Omental fat pad (tissue), 4 donors: Measurements from ENCODE around the gene CSF3. TPM values are rescaled to one million over a fixed set of nuclear protein-coding genes. Genes with fewer than 3 reads are reported as not detected.

Source experiments
- ATAC-seq: fragments of 150-250 bp; one replicate; pipeline ENCODE4 v1.9.1; 2016; ENCODE audit warnings: mild to moderate bottlenecking, moderate library complexity; ENCODE audit not compliant: low FRiP score
- DNase-seq: peaks from one replicate; pipeline ENCODE4 v3.0.0-alpha.2; 2019; ENCODE audit warnings: low spot score
- total RNA-seq, 4 donors: library from RNA; depleted of rRNA; stranded (reverse); fragments of >200 nt; gene quantifications; one replicate each; pipeline ENCODE4 v1.1.0, GENCODE V29; 2016
- TF ChIP-seq, protein P1 (sequence below), 3 donors: fragments of 450-650 bp; IDR thresholded peaks; one replicate each; pipeline ENCODE4 v1.5.1; 2016 to 2017; ENCODE audit warnings: antibody characterized with exemption in 3 of 3, mild to moderate bottlenecking in 3 of 3, moderate library complexity in 2 of 3

Gene CSF3
- total RNA-seq, 4 donors from 2014 or later = 51.8 to 75.2 TPM; not detected in 2

DNA sequence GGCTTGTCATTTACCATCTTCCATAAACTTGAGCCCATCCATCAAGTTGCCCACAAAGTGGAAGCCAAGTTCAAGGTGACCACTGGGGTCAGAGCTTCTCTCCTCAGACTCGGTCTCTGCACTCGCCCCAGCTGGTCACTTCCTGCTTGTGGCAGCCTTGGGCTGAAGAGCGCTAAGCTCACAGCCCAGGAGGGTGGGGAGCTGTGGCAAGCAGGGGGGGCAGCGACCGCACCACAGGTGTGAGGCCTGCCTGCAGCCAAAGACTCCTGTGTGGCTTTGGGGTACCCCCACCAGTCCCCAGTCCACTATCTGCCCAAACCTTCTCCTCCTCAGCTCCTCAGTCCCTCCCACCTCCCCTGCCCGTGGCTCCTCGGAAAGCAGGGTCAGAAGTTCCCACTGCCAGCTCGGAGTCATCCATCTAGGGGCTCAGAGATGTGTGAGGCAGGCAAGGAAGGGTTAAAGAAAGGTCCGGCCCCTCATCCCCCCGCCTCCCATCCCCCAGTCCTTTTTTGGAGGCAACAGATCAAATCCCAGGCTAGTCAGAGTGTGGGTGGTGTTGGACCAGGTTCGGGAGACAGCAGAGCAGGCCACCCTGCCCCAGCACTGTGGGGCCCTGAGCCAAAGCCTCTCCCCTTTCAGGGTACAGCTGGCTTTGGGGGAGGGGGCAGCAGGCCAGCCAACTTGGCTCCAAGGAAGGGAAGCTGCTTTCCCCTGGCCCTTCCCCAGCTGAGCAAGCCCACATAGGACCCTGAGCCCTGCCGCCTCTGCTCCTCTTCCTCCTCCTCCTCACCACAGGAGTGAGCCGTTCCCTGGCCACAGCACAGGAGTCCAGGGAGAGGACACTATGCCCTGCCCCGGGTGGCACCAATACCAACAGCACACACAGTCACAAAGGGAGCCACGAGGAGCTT, 3.2 kb downstream of the CSF3 start:
- DNase-seq = no peak
- TF ChIP-seq, protein P1, sequence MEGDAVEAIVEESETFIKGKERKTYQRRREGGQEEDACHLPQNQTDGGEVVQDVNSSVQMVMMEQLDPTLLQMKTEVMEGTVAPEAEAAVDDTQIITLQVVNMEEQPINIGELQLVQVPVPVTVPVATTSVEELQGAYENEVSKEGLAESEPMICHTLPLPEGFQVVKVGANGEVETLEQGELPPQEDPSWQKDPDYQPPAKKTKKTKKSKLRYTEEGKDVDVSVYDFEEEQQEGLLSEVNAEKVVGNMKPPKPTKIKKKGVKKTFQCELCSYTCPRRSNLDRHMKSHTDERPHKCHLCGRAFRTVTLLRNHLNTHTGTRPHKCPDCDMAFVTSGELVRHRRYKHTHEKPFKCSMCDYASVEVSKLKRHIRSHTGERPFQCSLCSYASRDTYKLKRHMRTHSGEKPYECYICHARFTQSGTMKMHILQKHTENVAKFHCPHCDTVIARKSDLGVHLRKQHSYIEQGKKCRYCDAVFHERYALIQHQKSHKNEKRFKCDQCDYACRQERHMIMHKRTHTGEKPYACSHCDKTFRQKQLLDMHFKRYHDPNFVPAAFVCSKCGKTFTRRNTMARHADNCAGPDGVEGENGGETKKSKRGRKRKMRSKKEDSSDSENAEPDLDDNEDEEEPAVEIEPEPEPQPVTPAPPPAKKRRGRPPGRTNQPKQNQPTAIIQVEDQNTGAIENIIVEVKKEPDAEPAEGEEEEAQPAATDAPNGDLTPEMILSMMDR (IDR thresholded peaks at IDR 0.05) = no peak
- ATAC-seq = no peak

DNA sequence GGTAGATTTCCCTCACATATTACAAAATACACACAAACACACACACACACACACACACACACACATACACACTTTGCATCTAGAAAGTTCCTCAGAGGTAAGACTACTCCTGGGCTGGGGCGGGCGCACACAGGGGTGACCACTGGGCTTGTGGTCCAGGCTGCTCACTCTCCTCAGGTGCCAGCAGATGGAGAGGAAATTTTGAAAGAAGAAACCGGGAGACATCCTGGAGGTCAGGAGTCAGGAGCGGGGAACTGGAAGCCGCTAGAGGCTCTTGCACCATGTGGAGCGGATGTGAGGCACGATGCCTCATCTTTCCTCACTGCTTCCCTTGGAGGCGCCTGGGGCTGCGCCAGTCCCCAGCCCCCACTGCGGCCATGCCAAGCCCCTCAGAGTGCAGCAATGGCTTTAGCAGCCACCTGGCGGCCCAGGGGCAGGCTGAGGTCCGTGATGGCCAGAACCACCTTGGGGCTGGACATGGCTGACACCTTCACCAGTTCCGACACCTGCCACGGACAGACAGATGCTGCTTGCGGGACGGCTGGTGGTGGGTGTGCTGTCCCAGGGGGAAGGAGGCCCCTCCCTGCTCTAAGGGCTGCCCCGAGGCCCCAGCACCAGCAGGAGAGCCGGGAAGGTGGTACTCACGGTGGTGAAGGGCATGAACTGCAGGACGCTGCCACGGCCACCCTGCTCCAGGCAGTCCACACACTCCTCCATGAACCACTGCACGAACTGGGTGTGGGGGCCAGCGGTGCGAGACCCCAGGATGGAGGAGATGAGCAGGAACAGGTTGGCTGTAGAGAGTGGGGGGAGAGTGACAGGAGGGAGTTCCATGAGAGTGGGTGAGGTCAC, 4.1 kb downstream of the CSF3 start:
- ATAC-seq = no peak
- TF ChIP-seq, protein P1 (IDR thresholded peaks at IDR 0.05) = no peak
- no peak for DNase-seq

DNA sequence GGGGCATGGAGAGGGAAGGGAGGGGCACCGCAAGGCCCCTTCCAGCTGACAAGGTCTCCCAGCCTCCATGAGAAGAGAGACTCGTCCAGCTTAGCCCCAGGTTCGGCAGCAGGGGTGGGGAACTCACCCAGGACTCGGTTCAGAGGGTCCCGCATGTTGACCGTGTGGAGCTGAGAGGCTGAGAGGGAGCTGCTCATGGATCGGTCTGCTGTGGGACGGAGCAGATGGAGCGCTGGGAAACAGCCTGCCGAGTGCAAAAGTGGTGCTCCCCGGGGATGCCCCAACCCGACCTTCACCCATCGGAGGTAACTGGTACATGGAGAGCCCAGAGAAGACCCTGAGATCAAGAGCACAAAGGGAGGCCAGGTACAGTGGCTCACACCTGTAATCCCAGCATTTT, 4.9 kb downstream of the CSF3 start:
- no peak for DNase-seq
- ATAC-seq = no peak
- TF ChIP-seq, protein P1 (IDR thresholded peaks at IDR 0.05) = no peak

DNA sequence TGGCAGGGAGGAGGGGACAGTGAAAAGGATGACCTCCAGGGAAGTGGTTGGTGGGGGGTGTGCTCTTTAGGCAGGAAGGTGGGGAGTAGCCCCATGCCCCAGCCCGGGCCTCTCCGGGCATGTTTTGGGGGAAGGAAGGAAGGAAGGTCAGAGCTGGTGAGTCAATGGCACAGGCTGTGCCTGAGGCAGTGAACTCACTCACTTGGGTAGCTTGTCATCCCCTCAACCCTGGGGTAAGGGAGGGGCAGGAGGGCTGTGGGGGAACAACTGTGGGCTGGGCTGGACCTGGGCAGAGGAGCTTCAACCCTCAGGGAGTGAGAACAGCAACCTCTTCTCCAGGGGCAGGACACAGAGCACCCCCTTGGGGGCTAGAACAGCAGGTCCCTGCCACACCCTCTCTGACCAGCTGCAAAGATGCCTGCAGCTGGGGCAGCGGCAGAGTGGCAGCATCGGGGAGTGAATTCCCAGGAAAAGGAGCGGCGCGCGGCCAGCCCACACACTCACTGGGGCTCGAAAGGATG, 6.3 kb downstream of the CSF3 start:
- no peak for DNase-seq
- no peak for ATAC-seq
- TF ChIP-seq, protein P1 (IDR thresholded peaks at IDR 0.05) = no peak

DNA sequence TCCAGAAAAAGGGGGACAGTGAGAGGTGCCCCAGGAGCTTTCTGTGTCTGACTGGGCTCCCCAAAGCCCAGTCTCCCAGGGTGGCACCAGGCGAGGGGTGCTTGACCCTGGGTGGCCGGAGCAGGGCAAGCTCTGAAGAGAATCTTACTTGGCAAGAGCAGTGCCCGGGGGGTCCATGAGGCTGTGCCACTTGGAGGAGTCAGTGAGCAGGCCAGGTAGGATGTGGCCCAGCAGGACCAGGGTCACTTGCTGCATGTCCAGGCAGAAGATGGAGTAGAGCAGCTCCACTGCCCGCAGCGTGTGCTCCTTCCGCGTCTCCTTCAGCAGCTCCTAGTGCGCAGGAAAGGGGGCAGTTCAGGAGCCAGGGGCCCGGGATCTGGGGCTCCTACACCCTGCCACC, 7.3 kb downstream of the CSF3 start:
- DNase-seq (no peak), ATAC-seq (no peak)
- TF ChIP-seq, protein P1 (IDR thresholded peaks at IDR 0.05) = no peak

DNA sequence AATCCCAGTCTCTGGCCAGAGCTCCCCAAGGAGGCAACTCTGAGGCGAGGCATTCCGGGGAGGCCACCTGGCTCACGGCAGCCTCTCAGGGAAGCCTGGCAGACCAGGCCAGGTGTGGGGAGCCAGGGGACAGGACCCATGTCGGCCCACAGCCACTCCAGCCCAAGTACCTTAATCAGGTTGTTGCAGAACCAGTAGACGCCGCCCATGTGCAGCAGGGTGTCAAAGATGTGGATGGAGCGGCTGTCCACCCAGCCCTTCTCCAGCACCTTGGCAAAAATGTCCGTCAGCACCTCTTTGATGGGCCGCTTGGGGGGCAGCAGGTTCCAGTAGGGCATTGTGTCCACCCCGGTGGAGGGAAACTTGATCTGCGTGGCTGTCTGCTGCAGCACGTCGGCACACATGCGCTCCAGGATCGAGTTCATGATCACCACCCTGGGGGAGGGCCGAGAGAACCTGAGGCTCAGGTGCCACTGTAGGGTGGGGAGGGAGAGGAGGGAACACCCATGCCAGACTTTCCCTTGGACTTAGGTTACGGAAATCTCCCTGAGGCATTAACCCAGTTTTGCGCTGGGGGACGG, 7.8 kb downstream of the CSF3 start:
- TF ChIP-seq, protein P1 (IDR thresholded peaks at IDR 0.05) = no peak
- DNase-seq (no peak), ATAC-seq (no peak)
